ENCODE results near the gene SNRPA1. TPM values are rescaled to one million over a fixed set of nuclear protein-coding genes. Genes with fewer than 3 reads are reported as not detected.

Gene SNRPA1
- total and polyA plus RNA-seq, 7 donors, result 26.0 to 76.3 (median 40.5) TPM

DNA sequence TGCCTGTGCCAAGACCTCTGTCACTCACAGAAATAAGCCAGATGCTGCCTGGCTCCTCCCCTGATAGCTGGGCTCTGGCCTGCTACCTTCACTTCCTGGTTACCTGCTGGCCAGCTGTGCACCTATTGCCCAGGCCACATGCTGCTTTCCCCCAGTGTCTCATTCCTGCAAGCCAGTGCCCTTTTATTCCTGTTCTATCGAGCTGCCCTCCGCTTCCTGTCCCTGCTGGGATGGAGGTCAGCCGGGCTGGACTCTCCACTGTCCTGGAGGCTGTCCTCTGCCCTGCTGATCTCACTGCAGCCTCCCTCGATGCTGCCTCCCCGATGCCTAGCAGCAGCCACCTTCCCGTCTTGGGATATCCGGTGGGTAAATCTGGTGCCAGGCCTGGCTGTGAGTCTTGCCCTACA, 37.0 kb upstream of the SNRPA1 start:
- H3K4me1 ChIP-seq, result no peaks in the 10 kb centered on the region
- no peaks in the 10 kb centered on the region for H3K9me3 ChIP-seq
- H3K27me3 ChIP-seq, result no peaks in the 10 kb centered on the region
- H3K27ac ChIP-seq, result no peak overlapping the region
- no peak for DNase-seq
- H3K36me3 ChIP-seq, result no peaks in the 10 kb centered on the region
- no peak overlapping the region for H3K4me3 ChIP-seq
- intact Hi-C loops (cut with DNase I), result no loop called here
- TF ChIP-seq, protein P1, sequence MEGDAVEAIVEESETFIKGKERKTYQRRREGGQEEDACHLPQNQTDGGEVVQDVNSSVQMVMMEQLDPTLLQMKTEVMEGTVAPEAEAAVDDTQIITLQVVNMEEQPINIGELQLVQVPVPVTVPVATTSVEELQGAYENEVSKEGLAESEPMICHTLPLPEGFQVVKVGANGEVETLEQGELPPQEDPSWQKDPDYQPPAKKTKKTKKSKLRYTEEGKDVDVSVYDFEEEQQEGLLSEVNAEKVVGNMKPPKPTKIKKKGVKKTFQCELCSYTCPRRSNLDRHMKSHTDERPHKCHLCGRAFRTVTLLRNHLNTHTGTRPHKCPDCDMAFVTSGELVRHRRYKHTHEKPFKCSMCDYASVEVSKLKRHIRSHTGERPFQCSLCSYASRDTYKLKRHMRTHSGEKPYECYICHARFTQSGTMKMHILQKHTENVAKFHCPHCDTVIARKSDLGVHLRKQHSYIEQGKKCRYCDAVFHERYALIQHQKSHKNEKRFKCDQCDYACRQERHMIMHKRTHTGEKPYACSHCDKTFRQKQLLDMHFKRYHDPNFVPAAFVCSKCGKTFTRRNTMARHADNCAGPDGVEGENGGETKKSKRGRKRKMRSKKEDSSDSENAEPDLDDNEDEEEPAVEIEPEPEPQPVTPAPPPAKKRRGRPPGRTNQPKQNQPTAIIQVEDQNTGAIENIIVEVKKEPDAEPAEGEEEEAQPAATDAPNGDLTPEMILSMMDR (IDR thresholded peaks at IDR 0.05), result no peak
- no peak for TF ChIP-seq POLR2AphosphoS5 (IDR thresholded peaks at IDR 0.05)
- no peak for TF ChIP-seq EP300 (IDR thresholded peaks at IDR 0.05)
- no peak for TF ChIP-seq POLR2A (IDR thresholded peaks at IDR 0.05)
- 92 to 94% methylated on average over 7 of the region's 7 CpGs for WGBS, 2 donors

DNA sequence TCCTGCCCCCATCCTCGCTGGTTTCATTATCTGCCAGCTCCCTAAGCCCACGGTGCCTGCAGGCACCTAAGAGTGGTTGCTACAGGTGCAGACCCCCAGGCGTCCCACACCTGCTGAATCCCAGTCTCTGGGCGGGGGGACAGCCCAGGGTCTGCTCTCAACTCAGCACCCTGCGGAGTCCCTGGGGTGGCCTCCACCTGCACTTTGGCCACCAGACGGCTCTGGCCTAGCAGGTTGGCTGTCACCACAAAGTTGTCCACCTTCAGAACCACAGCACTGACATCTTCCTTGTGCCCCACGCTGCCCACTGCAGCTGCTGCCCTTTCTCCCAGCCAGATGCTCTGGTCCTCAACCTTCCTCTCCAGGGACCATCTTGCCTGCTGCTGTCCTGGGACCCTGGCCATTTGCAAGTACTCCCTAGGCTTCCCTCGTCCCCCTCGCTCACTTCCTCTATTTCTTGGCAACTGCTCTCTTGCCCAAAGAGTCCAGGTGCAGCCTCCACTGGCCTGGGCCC, 34.9 kb upstream of the SNRPA1 start:
- no peak overlapping the region for H3K4me3 ChIP-seq
- no peaks in the 10 kb centered on the region for H3K27me3 ChIP-seq
- intact Hi-C loops (cut with DNase I), result no loop called here
- TF ChIP-seq POLR2AphosphoS5 (IDR thresholded peaks at IDR 0.05) (no peak), POLR2A (IDR thresholded peaks at IDR 0.05) (no peak), EP300 (IDR thresholded peaks at IDR 0.05) (no peak)
- TF ChIP-seq, protein P1 (IDR thresholded peaks at IDR 0.05), result no peak
- H3K4me1 ChIP-seq, result no peaks in the 10 kb centered on the region
- no peaks in the 10 kb centered on the region for H3K9me3 ChIP-seq
- WGBS, 2 donors, result 81 to 94% methylated on average over 9 of the region's 9 CpGs
- H3K27ac ChIP-seq, result no peak overlapping the region
- DNase-seq, result no peak
- H3K36me3 ChIP-seq, result no peaks in the 10 kb centered on the region

DNA sequence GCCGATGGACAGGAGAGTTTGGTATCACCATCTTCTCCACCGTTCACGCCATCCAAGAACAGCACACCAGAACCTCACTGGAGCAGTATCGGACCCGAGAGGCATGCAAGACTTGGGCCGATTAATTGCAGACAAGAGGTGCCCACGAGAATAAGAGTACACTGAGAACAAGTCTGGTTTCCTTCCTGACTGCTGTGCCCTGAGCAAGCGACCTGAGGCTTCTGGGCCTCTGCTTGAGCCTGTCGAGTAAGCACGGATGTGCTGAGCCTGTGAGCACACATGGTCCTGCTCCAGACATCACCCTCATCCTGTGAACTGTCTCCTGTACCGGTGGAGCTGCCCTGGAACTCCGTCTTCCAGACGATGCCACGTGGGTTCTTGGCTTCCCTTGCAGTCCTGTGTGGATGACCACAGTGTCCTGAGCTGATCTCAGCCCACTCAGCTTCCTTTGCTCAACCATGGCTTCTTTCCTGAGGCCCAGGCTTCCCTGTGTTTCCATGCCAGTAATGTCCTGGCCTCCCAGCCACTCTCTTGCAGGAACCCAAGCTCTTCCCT, 34.3 kb upstream of the SNRPA1 start:
- no peak for DNase-seq
- H3K9me3 ChIP-seq, result no peaks in the 10 kb centered on the region
- H3K4me1 ChIP-seq, result no peaks in the 10 kb centered on the region
- no peak overlapping the region for H3K27ac ChIP-seq
- WGBS, 2 donors, result 84 to 86% methylated on average over 14 of the region's 14 CpGs
- intact Hi-C loops (cut with DNase I), result no loop called here
- no peaks in the 10 kb centered on the region for H3K36me3 ChIP-seq
- no peaks in the 10 kb centered on the region for H3K27me3 ChIP-seq
- TF ChIP-seq, protein P1 (IDR thresholded peaks at IDR 0.05), result no peak
- H3K4me3 ChIP-seq, result no peak overlapping the region

DNA sequence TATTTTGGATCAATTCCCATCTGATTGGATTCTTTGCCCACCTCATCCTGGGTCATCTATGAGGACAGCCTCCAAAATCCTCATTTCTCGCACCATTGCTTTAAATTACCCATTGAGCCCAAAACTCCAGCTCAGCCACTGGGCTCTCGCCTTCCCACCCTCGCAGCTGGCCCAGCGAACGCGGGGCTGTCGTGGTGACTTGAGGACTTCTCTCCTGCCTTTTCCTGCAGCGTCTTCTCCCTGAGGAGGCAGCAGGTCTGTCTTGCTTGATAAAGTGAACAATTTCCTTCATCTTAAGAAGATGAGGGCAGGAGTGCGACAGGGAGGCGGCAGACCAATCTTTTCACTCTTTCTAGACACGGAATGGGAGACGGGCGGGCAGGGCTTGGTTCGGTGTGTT, 33.0 kb upstream of the SNRPA1 start:
- Histone ChIP-seq H3K4me3 (no peak overlapping the region), H3K27ac (no peak overlapping the region), H3K4me1 (no peaks in the 10 kb centered on the region), H3K27me3 (no peaks in the 10 kb centered on the region), H3K9me3 (no peaks in the 10 kb centered on the region), H3K36me3 (no peaks in the 10 kb centered on the region)
- intact Hi-C loops (cut with DNase I), result no loop called here
- TF ChIP-seq POLR2A (IDR thresholded peaks at IDR 0.05) (no peak), EP300 (IDR thresholded peaks at IDR 0.05) (no peak)
- TF ChIP-seq, protein P1 (IDR thresholded peaks at IDR 0.05), result no peak
- WGBS, 2 donors, result 88 to 91% methylated on average over 14 of the region's 14 CpGs
- no peak for DNase-seq

DNA sequence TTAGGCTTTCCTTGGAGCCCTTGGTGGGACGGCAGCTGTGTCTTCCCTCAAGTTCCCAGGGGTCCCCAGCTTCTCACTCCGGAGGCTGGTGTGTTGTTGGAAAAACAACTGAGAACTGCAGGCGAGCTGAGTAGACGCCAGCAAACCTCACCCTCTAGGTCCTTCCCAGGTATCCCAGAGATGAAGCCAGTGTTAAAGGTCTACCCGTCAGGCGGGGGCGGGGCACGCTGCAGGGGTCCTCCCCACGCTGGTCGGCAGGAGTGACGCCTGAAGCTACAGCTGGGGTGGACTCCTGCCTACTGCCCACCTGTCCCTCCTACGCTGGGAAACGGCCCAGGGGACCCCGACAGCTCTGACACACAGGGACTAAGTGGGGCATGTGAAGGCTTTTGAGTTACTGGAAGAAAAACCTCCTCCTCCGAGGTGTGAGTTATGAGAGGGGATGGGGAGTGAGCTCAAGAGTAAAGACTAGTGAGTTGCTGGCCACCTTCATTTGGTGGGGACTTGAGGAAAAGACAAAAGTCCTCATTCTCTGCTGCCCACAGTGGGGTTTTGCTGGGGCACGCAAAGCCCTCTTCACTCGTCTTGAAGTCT, 32.2 kb upstream of the SNRPA1 start:
- Histone ChIP-seq H3K27me3 (no peaks in the 10 kb centered on the region), H3K27ac (no peak overlapping the region), H3K9me3 (no peaks in the 10 kb centered on the region), H3K4me1 (no peaks in the 10 kb centered on the region), H3K36me3 (no peaks in the 10 kb centered on the region), H3K4me3 (no peak overlapping the region)
- intact Hi-C loops (cut with DNase I), result no loop called here
- TF ChIP-seq POLR2AphosphoS5 (IDR thresholded peaks at IDR 0.05) (no peak), POLR2A (IDR thresholded peaks at IDR 0.05) (no peak), EP300 (IDR thresholded peaks at IDR 0.05) (no peak)
- TF ChIP-seq, protein P1 (IDR thresholded peaks at IDR 0.05), result no peak
- WGBS, 2 donors, result 80 to 87% methylated on average over 17 of the region's 17 CpGs
- DNase-seq, result no peak

Measured in sigmoid colon (tissue), 7 donors.